ENCODE results near the gene SLC1A7. TPM values are rescaled to one million over a fixed set of nuclear protein-coding genes. Genes with fewer than 3 reads are reported as not detected.
A peak's percentile ranks its signal among the peaks of the same experiment; 100 is the strongest.

Gene SLC1A7
- total RNA-seq, 1 experiment from 2014 or later, result not detected

DNA sequence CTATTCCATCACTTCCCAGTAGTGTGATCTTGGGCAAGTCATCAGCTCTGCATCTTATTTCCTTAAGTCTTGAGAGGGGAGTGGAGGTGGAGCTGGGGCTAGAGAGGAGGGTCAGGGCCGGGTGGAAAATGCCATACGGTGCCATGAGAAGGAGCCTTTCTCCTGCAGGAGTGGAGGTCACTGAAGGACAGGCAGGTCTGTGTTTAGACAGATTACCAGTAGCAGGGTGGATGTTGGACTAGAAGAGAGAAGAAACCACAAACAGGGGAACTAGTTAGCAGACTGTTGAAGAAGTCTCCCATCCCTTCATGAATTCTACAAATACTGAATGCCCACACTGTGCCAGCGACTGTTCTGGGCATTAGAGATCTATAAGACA, 40.3 kb upstream of the SLC1A7 start:
- H3K79me2 ChIP-seq (ENCODE audit: low read length), result no peaks in the 10 kb centered on the region
- no peak overlapping the region for H3K27ac ChIP-seq (ENCODE audit: low read length)
- DNase-seq, result no peak
- H4K20me1 ChIP-seq (ENCODE audit: insufficient read depth, low read depth, low read length), result no peaks in the 10 kb centered on the region
- no peak overlapping the region for H3K9ac ChIP-seq (ENCODE audit: low read length)
- peaks cover 9% of the 10 kb centered on the region for H3K4me1 ChIP-seq (ENCODE audit: low read length)
- no peaks in the 10 kb centered on the region for H3K9me3 ChIP-seq (ENCODE audit: low read length)
- no peak overlapping the region for H2AFZ ChIP-seq (ENCODE audit: low read length)
- H3K36me3 ChIP-seq (ENCODE audit: insufficient read depth, low read length), result no peaks in the 10 kb centered on the region
- H3K27me3 ChIP-seq (ENCODE audit: low read length), result no peaks in the 10 kb centered on the region
- no peak overlapping the region for H3K4me3 ChIP-seq (ENCODE audit: low read length)
- no peak overlapping the region for H3K4me2 ChIP-seq (ENCODE audit: low read depth, low read length, poor library complexity, severe bottlenecking)
- no peaks in the 10 kb centered on the region for H3K9me2 ChIP-seq (replicated peaks; ENCODE audit: insufficient read depth, low read length)

GRCh38 chr1:53182111-53182593, 39.7 kb upstream of the SLC1A7 start:
- Histone ChIP-seq H3K36me3 (ENCODE audit: insufficient read depth, low read length) (no peaks in the 10 kb centered on the region), H2AFZ (ENCODE audit: low read length) (no peak overlapping the region), H3K9ac (ENCODE audit: low read length) (no peak overlapping the region), H3K9me3 (ENCODE audit: low read length) (no peaks in the 10 kb centered on the region), H3K27me3 (ENCODE audit: low read length) (no peaks in the 10 kb centered on the region), H3K9me2 (replicated peaks; ENCODE audit: insufficient read depth, low read length) (no peaks in the 10 kb centered on the region), H3K4me3 (ENCODE audit: low read length) (no peak overlapping the region), H3K4me2 (ENCODE audit: low read depth, low read length, poor library complexity, severe bottlenecking) (no peak overlapping the region), H3K27ac (ENCODE audit: low read length) (no peak overlapping the region), H3K79me2 (ENCODE audit: low read length) (no peaks in the 10 kb centered on the region), H4K20me1 (ENCODE audit: insufficient read depth, low read depth, low read length) (no peaks in the 10 kb centered on the region), H3K4me1 (ENCODE audit: low read length) (peaks cover 9% of the 10 kb centered on the region)
- DNase-seq, result peak; percentile 93

- Histone ChIP-seq H3K79me2 (ENCODE audit: low read length) (no peaks in the 10 kb centered on the region), H3K9me2 (replicated peaks; ENCODE audit: insufficient read depth, low read length) (no peaks in the 10 kb centered on the region), H3K4me1 (ENCODE audit: low read length) (peaks cover 9% of the 10 kb centered on the region), H3K27ac (ENCODE audit: low read length) (no peak overlapping the region), H4K20me1 (ENCODE audit: insufficient read depth, low read depth, low read length) (no peaks in the 10 kb centered on the region), H3K4me3 (ENCODE audit: low read length) (no peak overlapping the region), H3K4me2 (ENCODE audit: low read depth, low read length, poor library complexity, severe bottlenecking) (no peak overlapping the region), H3K9ac (ENCODE audit: low read length) (no peak overlapping the region), H3K36me3 (ENCODE audit: insufficient read depth, low read length) (no peaks in the 10 kb centered on the region), H3K27me3 (ENCODE audit: low read length) (no peaks in the 10 kb centered on the region), H2AFZ (ENCODE audit: low read length) (no peak overlapping the region), H3K9me3 (ENCODE audit: low read length) (no peaks in the 10 kb centered on the region)
- DNase-seq, result no peak
Observed at GRCh38 chr1:53180951-53181350, 38.5 kb upstream of the SLC1A7 start.

- Histone ChIP-seq H3K4me1 (ENCODE audit: low read length) (peaks cover 9% of the 10 kb centered on the region), H2AFZ (ENCODE audit: low read length) (no peak overlapping the region), H3K9me2 (replicated peaks; ENCODE audit: insufficient read depth, low read length) (no peaks in the 10 kb centered on the region), H3K36me3 (ENCODE audit: insufficient read depth, low read length) (no peaks in the 10 kb centered on the region), H3K27me3 (ENCODE audit: low read length) (no peaks in the 10 kb centered on the region), H3K27ac (ENCODE audit: low read length) (no peak overlapping the region), H3K9me3 (ENCODE audit: low read length) (no peaks in the 10 kb centered on the region), H3K9ac (ENCODE audit: low read length) (no peak overlapping the region), H3K4me3 (ENCODE audit: low read length) (no peak overlapping the region), H3K79me2 (ENCODE audit: low read length) (no peaks in the 10 kb centered on the region), H3K4me2 (ENCODE audit: low read depth, low read length, poor library complexity, severe bottlenecking) (no peak overlapping the region), H4K20me1 (ENCODE audit: insufficient read depth, low read depth, low read length) (no peaks in the 10 kb centered on the region)
- DNase-seq, result no peak
Observed at GRCh38 chr1:53180226-53180625, 37.8 kb upstream of the SLC1A7 start.

- Histone ChIP-seq H3K9ac (ENCODE audit: low read length) (no peak overlapping the region), H3K4me2 (ENCODE audit: low read depth, low read length, poor library complexity, severe bottlenecking) (no peak overlapping the region), H3K36me3 (ENCODE audit: insufficient read depth, low read length) (no peaks in the 10 kb centered on the region), H3K9me2 (replicated peaks; ENCODE audit: insufficient read depth, low read length) (no peaks in the 10 kb centered on the region), H4K20me1 (ENCODE audit: insufficient read depth, low read depth, low read length) (no peaks in the 10 kb centered on the region), H3K4me1 (ENCODE audit: low read length) (peaks cover 21% of the 10 kb centered on the region), H3K27ac (ENCODE audit: low read length) (no peak overlapping the region), H3K4me3 (ENCODE audit: low read length) (no peak overlapping the region), H3K79me2 (ENCODE audit: low read length) (no peaks in the 10 kb centered on the region), H3K9me3 (ENCODE audit: low read length) (no peaks in the 10 kb centered on the region), H2AFZ (ENCODE audit: low read length) (no peak overlapping the region), H3K27me3 (ENCODE audit: low read length) (no peaks in the 10 kb centered on the region)
- DNase-seq, result no peak
Observed at GRCh38 chr1:53176452-53177208, 34.2 kb upstream of the SLC1A7 start.

DNA sequence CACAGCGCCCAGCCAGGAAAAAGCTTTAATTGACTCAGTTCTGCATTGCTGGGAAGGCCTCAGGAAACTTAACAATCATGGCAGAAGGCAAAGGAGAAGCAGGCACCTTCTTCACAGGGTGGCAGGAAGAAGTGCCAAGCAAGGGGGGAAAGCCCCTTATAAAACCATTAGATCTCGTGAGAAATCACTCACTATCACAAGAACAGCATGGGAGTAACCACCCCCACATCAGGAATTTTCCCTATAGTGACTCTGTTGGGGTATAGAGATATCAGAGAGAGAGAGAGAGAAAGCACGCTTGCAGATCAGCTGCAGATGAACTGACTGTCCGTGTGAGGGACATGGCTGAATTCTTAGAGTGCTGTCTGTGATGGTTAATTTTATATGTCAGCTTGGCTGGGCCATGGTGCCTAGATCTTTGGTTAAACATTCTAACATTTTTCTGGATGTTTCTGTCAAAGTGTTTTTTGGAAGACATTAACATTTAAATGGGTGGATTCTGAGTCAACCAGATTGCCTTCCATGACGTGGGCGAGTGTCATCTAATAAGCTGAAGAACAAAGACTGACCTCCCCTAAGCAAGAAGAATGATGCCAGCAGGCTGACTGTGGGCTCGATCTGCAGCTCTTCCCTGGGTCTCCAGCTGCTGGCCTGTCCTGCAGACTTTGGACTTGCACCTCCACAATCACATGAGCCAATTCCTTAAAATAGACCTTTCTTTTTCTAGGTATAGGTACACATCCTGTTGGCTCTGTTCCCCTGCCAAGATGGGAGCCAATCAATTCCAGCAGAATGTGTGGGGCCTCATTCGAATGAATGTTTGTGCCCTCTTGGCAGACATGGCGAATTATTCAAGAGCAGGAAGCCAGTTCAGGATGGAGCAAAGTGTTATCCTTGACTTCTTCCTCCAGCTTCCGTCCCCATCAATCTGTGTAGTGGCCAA, 32.8 kb upstream of the SLC1A7 start:
- Histone ChIP-seq H3K4me1 (ENCODE audit: low read length) (peaks cover 21% of the 10 kb centered on the region), H4K20me1 (ENCODE audit: insufficient read depth, low read depth, low read length) (no peaks in the 10 kb centered on the region), H3K9me3 (ENCODE audit: low read length) (no peaks in the 10 kb centered on the region), H3K9me2 (replicated peaks; ENCODE audit: insufficient read depth, low read length) (no peaks in the 10 kb centered on the region), H3K27me3 (ENCODE audit: low read length) (no peaks in the 10 kb centered on the region), H3K27ac (ENCODE audit: low read length) (no peak overlapping the region), H2AFZ (ENCODE audit: low read length) (no peak overlapping the region), H3K36me3 (ENCODE audit: insufficient read depth, low read length) (no peaks in the 10 kb centered on the region), H3K9ac (ENCODE audit: low read length) (no peak overlapping the region), H3K4me2 (ENCODE audit: low read depth, low read length, poor library complexity, severe bottlenecking) (no peak overlapping the region), H3K79me2 (ENCODE audit: low read length) (no peaks in the 10 kb centered on the region), H3K4me3 (ENCODE audit: low read length) (no peak overlapping the region)
- no peak for DNase-seq

DNA sequence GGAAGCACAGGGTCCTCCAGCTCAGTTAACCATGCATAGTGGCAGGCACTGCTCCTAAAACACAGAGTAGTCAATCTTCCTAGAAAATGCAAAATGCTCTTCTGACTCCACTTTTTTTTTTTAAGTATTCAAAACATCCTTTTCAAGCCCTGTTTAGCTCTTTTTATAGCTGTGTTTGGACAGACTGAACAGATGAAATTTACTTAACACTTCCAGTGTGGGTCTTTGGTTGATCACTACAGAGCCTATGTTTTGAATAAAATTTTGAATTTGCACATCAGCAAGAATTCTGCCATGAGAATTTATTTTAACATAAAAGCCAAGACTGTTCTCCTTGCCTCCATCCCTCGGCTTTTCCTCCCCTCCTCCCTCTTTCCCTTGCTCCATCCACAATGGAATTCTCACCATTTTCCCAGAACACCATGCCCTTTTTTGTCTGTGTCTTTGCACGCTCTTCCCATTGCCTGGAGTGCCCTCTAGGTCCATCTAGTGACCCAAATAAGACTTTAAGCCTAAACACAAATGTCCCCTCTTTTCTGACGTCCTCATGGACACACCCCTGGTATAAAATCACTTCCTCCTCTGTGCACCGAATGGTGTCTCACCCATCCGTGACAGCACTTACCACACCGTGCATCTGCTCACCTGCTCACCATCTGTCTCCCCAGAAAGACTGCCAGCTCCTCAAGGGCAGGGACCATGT, 30.1 kb upstream of the SLC1A7 start:
- Histone ChIP-seq H3K36me3 (ENCODE audit: insufficient read depth, low read length) (no peaks in the 10 kb centered on the region), H3K9me2 (replicated peaks; ENCODE audit: insufficient read depth, low read length) (no peaks in the 10 kb centered on the region), H4K20me1 (ENCODE audit: insufficient read depth, low read depth, low read length) (no peaks in the 10 kb centered on the region), H3K4me1 (ENCODE audit: low read length) (peaks cover 12% of the 10 kb centered on the region), H3K9me3 (ENCODE audit: low read length) (no peaks in the 10 kb centered on the region), H3K4me2 (ENCODE audit: low read depth, low read length, poor library complexity, severe bottlenecking) (peak overlapping the region; percentile 56), H3K4me3 (ENCODE audit: low read length) (peak overlapping the region; percentile 44; the same call in 1 of the 2 replicates), H3K9ac (ENCODE audit: low read length) (peak overlapping the region; percentile 52), H3K79me2 (ENCODE audit: low read length) (no peaks in the 10 kb centered on the region), H3K27ac (ENCODE audit: low read length) (no peak overlapping the region), H3K27me3 (ENCODE audit: low read length) (no peaks in the 10 kb centered on the region), H2AFZ (ENCODE audit: low read length) (peak overlapping the region; percentile 57)
- DNase-seq, result peak; percentile 79

DNA sequence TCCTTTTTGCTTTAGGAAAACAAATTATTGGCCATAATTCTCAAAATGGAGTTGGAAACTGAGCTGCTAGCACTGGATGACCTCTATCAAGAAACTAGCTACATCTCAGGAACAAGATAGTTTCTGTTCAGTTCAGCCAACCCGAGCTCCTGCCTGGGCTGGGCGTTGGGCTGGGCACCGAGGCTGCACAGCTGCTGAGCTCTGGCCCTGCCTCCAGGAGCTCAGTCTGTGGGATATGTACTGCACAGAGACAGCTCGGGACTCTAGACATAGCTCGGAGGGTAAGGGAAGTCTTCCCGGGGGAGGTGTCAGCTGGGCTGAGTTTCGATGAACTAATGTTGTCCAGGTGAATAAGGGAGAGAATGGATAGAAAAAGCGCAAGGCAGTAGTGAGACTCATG, 24.5 kb upstream of the SLC1A7 start:
- Histone ChIP-seq H2AFZ (ENCODE audit: low read length) (no peak overlapping the region), H3K4me3 (ENCODE audit: low read length) (no peak overlapping the region), H3K9me2 (replicated peaks; ENCODE audit: insufficient read depth, low read length) (no peaks in the 10 kb centered on the region), H3K9ac (ENCODE audit: low read length) (no peak overlapping the region), H3K4me1 (ENCODE audit: low read length) (no peaks in the 10 kb centered on the region), H3K27me3 (ENCODE audit: low read length) (no peaks in the 10 kb centered on the region), H3K4me2 (ENCODE audit: low read depth, low read length, poor library complexity, severe bottlenecking) (no peak overlapping the region), H3K9me3 (ENCODE audit: low read length) (no peaks in the 10 kb centered on the region), H3K79me2 (ENCODE audit: low read length) (no peaks in the 10 kb centered on the region), H4K20me1 (ENCODE audit: insufficient read depth, low read depth, low read length) (no peaks in the 10 kb centered on the region), H3K36me3 (ENCODE audit: insufficient read depth, low read length) (no peaks in the 10 kb centered on the region), H3K27ac (ENCODE audit: low read length) (no peak overlapping the region)
- DNase-seq, result no peak

All from Karpas-422 (cell line).